Measurements from ENCODE around the gene EIF3K.

Gene EIF3K

GRCh38 chr19:38596057-38596981 is 22.7 kb upstream of the EIF3K start (continued):
- peak; percentile 74; the same call in 1 of the 2 replicates for TF ChIP-seq KLF17 (tag by site-specific recombination; IDR thresholded peaks at IDR 0.05)
- TF ChIP-seq KLF1 (tag by site-specific recombination; IDR thresholded peaks at IDR 0.05) = peak; percentile 99
- TF ChIP-seq EGR2 (tag by site-specific recombination; IDR thresholded peaks at IDR 0.05; ENCODE audit: low read depth) = peak; percentile 64; the same call in 1 of the 2 replicates
- no peak for TF ChIP-seq ZNF558 (tag by site-specific recombination; IDR thresholded peaks at IDR 0.05)
- TF ChIP-seq ZNF621 (tag by site-specific recombination; IDR thresholded peaks at IDR 0.05) = no peak
- no peak for TF ChIP-seq HOXC10 (CRISPR knock-in tag; IDR thresholded peaks at IDR 0.05)
- 0 out of 2 replicates have a peak, but pooled peaks have one; percentile 52 for TF ChIP-seq BCL11A (tag by site-specific recombination; IDR thresholded peaks at IDR 0.05; ENCODE audit: low read depth)
- peak; percentile 12; the same call in 1 of the 2 replicates for TF ChIP-seq ZNF623 (tag by site-specific recombination; IDR thresholded peaks at IDR 0.05)
- 0 out of 2 replicates have a peak, but pooled peaks have one; percentile 12 for TF ChIP-seq BCL11B (tag by site-specific recombination; IDR thresholded peaks at IDR 0.05; ENCODE audit: low read depth)
- peak; percentile 29 for TF ChIP-seq IKZF3 (tag by site-specific recombination; IDR thresholded peaks at IDR 0.05)
- TF ChIP-seq SP7 (tag by site-specific recombination; IDR thresholded peaks at IDR 0.05) = peak; percentile 90
- no peak for TF ChIP-seq ZFP3 (tag by site-specific recombination; IDR thresholded peaks at IDR 0.05; ENCODE audit: low read depth)
- TF ChIP-seq, protein P1, sequence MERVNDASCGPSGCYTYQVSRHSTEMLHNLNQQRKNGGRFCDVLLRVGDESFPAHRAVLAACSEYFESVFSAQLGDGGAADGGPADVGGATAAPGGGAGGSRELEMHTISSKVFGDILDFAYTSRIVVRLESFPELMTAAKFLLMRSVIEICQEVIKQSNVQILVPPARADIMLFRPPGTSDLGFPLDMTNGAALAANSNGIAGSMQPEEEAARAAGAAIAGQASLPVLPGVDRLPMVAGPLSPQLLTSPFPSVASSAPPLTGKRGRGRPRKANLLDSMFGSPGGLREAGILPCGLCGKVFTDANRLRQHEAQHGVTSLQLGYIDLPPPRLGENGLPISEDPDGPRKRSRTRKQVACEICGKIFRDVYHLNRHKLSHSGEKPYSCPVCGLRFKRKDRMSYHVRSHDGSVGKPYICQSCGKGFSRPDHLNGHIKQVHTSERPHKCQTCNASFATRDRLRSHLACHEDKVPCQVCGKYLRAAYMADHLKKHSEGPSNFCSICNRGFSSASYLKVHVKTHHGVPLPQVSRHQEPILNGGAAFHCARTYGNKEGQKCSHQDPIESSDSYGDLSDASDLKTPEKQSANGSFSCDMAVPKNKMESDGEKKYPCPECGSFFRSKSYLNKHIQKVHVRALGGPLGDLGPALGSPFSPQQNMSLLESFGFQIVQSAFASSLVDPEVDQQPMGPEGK (tag by site-specific recombination; IDR thresholded peaks at IDR 0.05) = peak; percentile 87
- TF ChIP-seq, protein P2, sequence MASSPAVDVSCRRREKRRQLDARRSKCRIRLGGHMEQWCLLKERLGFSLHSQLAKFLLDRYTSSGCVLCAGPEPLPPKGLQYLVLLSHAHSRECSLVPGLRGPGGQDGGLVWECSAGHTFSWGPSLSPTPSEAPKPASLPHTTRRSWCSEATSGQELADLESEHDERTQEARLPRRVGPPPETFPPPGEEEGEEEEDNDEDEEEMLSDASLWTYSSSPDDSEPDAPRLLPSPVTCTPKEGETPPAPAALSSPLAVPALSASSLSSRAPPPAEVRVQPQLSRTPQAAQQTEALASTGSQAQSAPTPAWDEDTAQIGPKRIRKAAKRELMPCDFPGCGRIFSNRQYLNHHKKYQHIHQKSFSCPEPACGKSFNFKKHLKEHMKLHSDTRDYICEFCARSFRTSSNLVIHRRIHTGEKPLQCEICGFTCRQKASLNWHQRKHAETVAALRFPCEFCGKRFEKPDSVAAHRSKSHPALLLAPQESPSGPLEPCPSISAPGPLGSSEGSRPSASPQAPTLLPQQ (tag by site-specific recombination; IDR thresholded peaks at IDR 0.05) = peak; percentile 39
- no peak for TF ChIP-seq ZNF248 (tag by site-specific recombination; IDR thresholded peaks at IDR 0.05)
- no peak for TF ChIP-seq HOXD13 (CRISPR knock-in tag; IDR thresholded peaks at IDR 0.05; ENCODE audit: borderline replicate concordance)
- TF ChIP-seq, protein P3, sequence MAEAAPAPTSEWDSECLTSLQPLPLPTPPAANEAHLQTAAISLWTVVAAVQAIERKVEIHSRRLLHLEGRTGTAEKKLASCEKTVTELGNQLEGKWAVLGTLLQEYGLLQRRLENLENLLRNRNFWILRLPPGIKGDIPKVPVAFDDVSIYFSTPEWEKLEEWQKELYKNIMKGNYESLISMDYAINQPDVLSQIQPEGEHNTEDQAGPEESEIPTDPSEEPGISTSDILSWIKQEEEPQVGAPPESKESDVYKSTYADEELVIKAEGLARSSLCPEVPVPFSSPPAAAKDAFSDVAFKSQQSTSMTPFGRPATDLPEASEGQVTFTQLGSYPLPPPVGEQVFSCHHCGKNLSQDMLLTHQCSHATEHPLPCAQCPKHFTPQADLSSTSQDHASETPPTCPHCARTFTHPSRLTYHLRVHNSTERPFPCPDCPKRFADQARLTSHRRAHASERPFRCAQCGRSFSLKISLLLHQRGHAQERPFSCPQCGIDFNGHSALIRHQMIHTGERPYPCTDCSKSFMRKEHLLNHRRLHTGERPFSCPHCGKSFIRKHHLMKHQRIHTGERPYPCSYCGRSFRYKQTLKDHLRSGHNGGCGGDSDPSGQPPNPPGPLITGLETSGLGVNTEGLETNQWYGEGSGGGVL (tag by site-specific recombination; IDR thresholded peaks at IDR 0.05) = no peak
- no peak for TF ChIP-seq ZNF529 (tag by site-specific recombination; IDR thresholded peaks at IDR 0.05; ENCODE audit: insufficient replicate concordance)
- peak; percentile 99 for TF ChIP-seq SP3 (tag by site-specific recombination; IDR thresholded peaks at IDR 0.05)
- TF ChIP-seq SALL2 (tag by site-specific recombination; IDR thresholded peaks at IDR 0.05; ENCODE audit: borderline replicate concordance) = no peak
- peak; percentile 49; the same call in 1 of the 2 replicates for TF ChIP-seq ZBTB8A (tag by site-specific recombination; IDR thresholded peaks at IDR 0.05)
- no peak for TF ChIP-seq ZNF391 (tag by site-specific recombination; IDR thresholded peaks at IDR 0.05; ENCODE audit: borderline replicate concordance, low read depth)
- no peak for TF ChIP-seq ZNF560 (tag by site-specific recombination; IDR thresholded peaks at IDR 0.05; ENCODE audit: borderline replicate concordance)
- TF ChIP-seq, protein P4, sequence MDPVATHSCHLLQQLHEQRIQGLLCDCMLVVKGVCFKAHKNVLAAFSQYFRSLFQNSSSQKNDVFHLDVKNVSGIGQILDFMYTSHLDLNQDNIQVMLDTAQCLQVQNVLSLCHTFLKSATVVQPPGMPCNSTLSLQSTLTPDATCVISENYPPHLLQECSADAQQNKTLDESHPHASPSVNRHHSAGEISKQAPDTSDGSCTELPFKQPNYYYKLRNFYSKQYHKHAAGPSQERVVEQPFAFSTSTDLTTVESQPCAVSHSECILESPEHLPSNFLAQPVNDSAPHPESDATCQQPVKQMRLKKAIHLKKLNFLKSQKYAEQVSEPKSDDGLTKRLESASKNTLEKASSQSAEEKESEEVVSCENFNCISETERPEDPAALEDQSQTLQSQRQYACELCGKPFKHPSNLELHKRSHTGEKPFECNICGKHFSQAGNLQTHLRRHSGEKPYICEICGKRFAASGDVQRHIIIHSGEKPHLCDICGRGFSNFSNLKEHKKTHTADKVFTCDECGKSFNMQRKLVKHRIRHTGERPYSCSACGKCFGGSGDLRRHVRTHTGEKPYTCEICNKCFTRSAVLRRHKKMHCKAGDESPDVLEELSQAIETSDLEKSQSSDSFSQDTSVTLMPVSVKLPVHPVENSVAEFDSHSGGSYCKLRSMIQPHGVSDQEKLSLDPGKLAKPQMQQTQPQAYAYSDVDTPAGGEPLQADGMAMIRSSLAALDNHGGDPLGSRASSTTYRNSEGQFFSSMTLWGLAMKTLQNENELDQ (tag by site-specific recombination; IDR thresholded peaks at IDR 0.05; ENCODE audit: low read depth) = no peak
- peak; percentile 92 for TF ChIP-seq KLF8 (tag by site-specific recombination; IDR thresholded peaks at IDR 0.05)
- TF ChIP-seq ZBTB20 (tag by site-specific recombination; IDR thresholded peaks at IDR 0.05) = peak; percentile 74
- TF ChIP-seq ATF2 (tag by site-specific recombination; IDR thresholded peaks at IDR 0.05; ENCODE audit: low read depth) = no peak

Data from HEK293 (cell line).